HG03457 (cell line): ENCODE data around the gene ZNF512.
"Not testable (repeated sequence)": the region's sequence is repeated elsewhere in the genome, so short reads cannot be mapped to it uniquely, and the experiment has no call there.

Experiments
- ATAC-seq: cut with Tn5 transposase; IDR thresholded peaks from one replicate; pipeline ENCODE4 v1.9.1; 2021; ENCODE audit warnings: moderate number of reproducible peaks; ENCODE audit not compliant: unreplicated experiment

ZNF512 gene

GRCh38 chr2:27581417-27582128, 1.3 kb upstream of the ZNF512 start:
- no peak for ATAC-seq

- no peak for ATAC-seq
Observed at GRCh38 chr2:27582129-27582694, 630 bp upstream of the ZNF512 start.

GRCh38 chr2:27583390-27583915, 611 bp downstream of the ZNF512 start:
- no peak for ATAC-seq

- ATAC-seq, result no peak
Observed at GRCh38 chr2:27584597-27584996, 1.8 kb downstream of the ZNF512 start.

GRCh38 chr2:27587025-27587424, 4.2 kb downstream of the ZNF512 start:
- no peak for ATAC-seq

GRCh38 chr2:27588308-27588707, 5.5 kb downstream of the ZNF512 start:
- no peak for ATAC-seq

GRCh38 chr2:27591745-27592144, 8.9 kb downstream of the ZNF512 start:
- ATAC-seq, result no peak

- no peak for ATAC-seq
Observed at GRCh38 chr2:27593240-27593639, 10.4 kb downstream of the ZNF512 start.

- ATAC-seq, result not testable (repeated sequence)
Observed at GRCh38 chr2:27594020-27594703, 11.3 kb downstream of the ZNF512 start.

GRCh38 chr2:27595412-27595811, 12.6 kb downstream of the ZNF512 start:
- ATAC-seq, result not testable (repeated sequence)

GRCh38 chr2:27596627-27597026, 13.8 kb downstream of the ZNF512 start:
- ATAC-seq, result no peak

- no peak for ATAC-seq
Observed at GRCh38 chr2:27606611-27607010, 23.8 kb downstream of the ZNF512 start.

- ATAC-seq, result no peak
Observed at GRCh38 chr2:27613985-27614384, 31.1 kb downstream of the ZNF512 start.

GRCh38 chr2:27615316-27615715, 32.5 kb downstream of the ZNF512 start:
- ATAC-seq, result no peak

GRCh38 chr2:27621524-27621923, 38.7 kb downstream of the ZNF512 start:
- no peak for ATAC-seq

- no peak for ATAC-seq
Observed at GRCh38 chr2:27622921-27623384, 40.1 kb downstream of the ZNF512 start.

- no peak for ATAC-seq
Observed at GRCh38 chr2:27624943-27625342, 42.1 kb downstream of the ZNF512 start.

GRCh38 chr2:27626323-27626722, 43.5 kb downstream of the ZNF512 start:
- ATAC-seq, result not testable (repeated sequence)

- ATAC-seq, result not testable (repeated sequence)
Observed at GRCh38 chr2:27626921-27627320, 44.1 kb downstream of the ZNF512 start.

- peak; percentile 5 for ATAC-seq
Observed at GRCh38 chr2:27627963-27628766, 45.3 kb downstream of the ZNF512 start.
